GM13977 (cell line): ENCODE data around the gene NEURL3.

ENCODE experiments used
- DNase-seq: peaks from one replicate; pipeline ENCODE4 v3.0.0; 2012; ENCODE audit warnings: low spot score
- in situ Hi-C: fragments of 300-500 bp; cut with MboI; formaldehyde crosslinking; loops from one replicate; pipeline ENCODE4 v1.12.0; 2022; ENCODE audit warnings: low sequenced_read_pairs, low pct_unique_long_range_greater_than_20kb, mixed read lengths, inconsistent platforms; ENCODE audit not compliant: unreplicated experiment
- TF ChIP-seq, protein P1 (sequence below): IDR thresholded peaks from 2 replicates; pipeline ENCODE4 v1.5.1; 2012; ENCODE audit warnings: mild to moderate bottlenecking, control low read depth; ENCODE audit not compliant: insufficient read depth; ENCODE audit errors: extremely low read depth, missing control alignments

Gene NEURL3

DNA sequence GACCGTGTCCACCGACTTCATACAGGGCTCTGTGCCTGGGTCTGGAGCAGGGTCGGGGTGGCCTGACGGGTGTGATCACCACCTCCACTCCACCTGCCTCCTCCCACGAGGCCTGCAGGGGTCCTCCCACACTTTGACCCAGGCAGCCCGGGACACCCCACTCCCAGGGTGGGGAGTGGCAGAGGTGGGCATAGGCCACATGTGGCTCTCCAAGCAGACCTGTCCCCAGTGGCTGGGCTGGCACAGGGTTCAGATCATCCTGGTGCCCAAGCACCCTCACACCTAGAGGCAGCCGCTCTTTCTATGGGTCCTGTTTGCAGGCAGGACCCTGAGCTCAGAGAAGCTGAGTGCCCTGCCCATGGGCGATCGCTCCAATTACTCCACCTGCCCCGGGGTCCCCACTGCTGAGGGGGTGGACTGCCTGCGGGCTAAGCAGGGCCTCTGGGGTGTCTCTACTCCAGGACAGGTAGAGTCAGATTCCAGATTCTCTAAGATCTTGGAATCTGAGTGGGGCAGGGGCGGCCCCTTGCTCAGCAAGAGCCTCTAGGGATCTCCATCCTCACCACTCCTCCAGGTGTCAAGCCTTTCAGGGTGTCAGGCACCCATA is 1.4 kb downstream of the NEURL3 start:
- TF ChIP-seq, protein P1, sequence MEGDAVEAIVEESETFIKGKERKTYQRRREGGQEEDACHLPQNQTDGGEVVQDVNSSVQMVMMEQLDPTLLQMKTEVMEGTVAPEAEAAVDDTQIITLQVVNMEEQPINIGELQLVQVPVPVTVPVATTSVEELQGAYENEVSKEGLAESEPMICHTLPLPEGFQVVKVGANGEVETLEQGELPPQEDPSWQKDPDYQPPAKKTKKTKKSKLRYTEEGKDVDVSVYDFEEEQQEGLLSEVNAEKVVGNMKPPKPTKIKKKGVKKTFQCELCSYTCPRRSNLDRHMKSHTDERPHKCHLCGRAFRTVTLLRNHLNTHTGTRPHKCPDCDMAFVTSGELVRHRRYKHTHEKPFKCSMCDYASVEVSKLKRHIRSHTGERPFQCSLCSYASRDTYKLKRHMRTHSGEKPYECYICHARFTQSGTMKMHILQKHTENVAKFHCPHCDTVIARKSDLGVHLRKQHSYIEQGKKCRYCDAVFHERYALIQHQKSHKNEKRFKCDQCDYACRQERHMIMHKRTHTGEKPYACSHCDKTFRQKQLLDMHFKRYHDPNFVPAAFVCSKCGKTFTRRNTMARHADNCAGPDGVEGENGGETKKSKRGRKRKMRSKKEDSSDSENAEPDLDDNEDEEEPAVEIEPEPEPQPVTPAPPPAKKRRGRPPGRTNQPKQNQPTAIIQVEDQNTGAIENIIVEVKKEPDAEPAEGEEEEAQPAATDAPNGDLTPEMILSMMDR, result no peak
- no peak for DNase-seq
- in situ Hi-C loops, result no loop called here

DNA sequence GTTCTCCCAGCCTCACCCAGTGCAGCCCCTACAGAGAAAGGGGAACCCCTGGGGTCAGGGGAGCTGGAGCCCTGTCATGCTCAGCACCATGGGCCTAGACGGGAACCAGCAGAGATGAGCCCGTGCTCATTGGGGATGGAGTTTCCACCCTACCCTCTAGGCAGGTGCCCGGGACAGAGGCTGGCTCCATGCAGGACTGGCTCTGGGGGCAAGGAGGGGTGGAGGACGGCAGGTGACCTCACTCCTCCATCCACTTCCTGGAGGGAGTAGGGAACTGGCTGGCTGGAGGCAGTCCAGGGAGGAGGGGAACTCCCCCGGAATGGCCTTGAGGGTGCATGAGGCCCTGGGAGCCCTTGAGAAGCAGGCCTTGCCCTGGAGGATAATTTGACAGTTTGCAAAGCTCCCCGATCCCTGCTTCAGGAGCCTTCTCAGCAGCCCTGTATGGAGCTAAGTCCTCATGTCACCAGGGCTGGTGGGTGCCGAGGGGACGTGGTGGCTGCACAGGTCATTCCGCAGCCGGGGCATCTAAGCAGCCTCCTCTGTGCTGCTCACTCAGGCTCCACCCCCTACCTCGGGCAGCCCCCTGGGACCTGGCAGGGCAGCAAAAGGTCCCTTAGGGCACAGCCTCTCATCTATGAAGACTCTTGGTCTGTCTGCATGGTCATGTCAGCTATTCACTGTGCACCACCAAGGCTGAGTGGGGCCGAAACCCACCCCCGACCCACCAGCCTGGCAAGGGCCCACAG is 2.1 kb downstream of the NEURL3 start:
- TF ChIP-seq, protein P1, result no peak
- in situ Hi-C loops, result no loop called here
- DNase-seq, result no peak

DNA sequence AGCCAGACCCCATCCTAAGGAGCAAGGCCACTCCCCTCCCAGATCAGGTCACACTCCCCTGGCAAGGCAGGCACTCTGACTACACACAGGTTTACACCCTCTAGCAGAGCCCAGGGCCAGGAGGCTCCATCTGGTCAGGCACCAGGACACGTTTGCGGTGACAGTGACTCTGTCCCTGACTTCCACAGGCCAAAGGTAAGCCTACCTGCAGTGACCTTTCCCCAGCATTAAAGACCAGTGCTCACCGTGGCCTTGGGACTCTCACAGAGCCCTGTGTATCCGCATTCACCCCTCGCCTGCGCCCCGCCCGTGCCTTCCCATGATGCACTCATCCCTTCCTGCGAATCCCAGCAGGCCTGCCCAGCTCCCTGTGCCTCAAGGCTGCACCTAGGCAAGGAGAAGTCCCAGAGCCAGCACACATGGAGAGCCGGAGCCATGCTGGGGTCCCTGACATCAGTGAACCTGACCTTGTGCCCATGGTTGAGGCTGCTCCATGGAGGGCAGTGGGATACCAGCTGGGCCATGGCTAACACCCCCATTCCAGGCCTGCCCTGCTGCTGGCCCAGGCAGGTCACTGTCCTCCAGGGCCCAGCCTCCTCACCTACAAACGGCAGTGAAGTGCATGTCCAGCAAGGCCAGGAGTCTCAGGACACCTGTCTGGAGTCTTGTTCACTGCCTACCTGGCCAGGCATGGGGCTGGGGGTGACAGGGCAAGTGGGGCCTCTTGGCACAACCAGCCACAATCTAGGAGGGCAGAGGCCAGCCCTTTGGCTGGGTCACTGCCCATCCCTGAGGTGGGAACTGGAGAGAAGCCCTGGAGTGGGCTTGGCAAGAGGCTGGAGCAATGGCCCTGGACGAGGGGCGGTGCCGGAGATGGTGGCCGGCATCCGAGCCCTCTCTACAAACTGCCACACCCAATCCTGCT is 3.0 kb downstream of the NEURL3 start:
- DNase-seq, result no peak
- in situ Hi-C loops, result no loop called here
- TF ChIP-seq, protein P1, result no peak

DNA sequence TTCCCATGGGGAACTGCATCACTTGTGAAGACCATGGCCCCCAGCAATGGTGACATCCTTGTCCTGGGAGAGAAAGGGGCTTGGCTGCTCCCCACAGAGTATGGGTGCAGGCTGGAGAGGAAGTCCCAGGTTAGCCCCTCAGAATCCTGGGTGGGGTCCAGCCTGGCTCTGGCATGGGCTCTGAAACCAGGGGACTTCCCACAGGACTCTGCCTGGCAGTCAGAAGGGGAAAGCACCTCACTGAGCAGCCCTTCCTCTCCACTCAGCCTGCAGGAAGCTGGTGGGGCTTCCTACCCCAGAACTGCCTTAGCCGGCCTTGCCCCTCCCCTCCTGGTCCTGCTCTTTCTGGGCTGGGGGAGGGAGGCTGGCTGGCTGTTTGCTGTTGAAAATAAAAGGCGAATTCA is 3.7 kb downstream of the NEURL3 start:
- in situ Hi-C loops, result no loop called here
- DNase-seq, result peak; percentile 57
- TF ChIP-seq, protein P1, result no peak

DNA sequence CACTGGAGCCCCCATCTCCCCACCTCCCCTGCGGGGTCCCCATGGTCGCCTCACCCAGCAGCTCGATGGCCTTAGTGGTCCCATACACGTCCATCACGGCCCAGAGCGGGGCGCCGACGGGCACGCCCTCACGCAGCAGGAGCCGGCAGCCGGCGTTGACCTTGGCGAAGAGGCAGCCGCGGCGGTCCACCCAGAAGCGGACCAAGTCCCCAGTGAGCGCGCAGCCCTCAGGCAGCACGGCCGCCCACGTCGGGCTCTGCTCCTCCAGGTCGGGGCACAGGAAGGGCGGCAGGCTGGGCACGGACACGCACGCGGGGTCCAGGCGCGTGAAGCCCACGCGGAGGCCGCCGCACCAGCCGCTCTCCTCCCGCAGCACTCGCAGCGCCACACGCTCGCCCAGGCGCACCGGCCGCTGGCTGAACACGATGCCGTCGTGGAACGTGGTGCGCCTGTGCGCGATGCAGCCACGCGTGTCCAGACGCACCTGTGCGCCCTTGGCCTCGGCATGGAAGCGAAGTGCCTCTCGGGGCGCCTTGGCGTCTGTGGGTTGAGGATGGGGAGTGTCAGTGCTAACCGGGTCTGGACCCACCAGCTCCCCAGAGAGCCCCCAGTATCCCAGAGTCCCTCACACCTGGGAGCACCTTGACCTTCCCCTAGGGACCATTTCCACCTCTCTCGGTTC is 4.6 kb downstream of the NEURL3 start:
- no peak for DNase-seq
- TF ChIP-seq, protein P1, result no peak
- in situ Hi-C loops, result no loop called here
